Measurements from ENCODE around the gene RNF123.

Gene RNF123

GRCh38 chr3:49654176-49654825 is 35.1 kb upstream of the RNF123 start:
- TF ChIP-seq, protein P1, sequence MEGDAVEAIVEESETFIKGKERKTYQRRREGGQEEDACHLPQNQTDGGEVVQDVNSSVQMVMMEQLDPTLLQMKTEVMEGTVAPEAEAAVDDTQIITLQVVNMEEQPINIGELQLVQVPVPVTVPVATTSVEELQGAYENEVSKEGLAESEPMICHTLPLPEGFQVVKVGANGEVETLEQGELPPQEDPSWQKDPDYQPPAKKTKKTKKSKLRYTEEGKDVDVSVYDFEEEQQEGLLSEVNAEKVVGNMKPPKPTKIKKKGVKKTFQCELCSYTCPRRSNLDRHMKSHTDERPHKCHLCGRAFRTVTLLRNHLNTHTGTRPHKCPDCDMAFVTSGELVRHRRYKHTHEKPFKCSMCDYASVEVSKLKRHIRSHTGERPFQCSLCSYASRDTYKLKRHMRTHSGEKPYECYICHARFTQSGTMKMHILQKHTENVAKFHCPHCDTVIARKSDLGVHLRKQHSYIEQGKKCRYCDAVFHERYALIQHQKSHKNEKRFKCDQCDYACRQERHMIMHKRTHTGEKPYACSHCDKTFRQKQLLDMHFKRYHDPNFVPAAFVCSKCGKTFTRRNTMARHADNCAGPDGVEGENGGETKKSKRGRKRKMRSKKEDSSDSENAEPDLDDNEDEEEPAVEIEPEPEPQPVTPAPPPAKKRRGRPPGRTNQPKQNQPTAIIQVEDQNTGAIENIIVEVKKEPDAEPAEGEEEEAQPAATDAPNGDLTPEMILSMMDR (conservative IDR thresholded peaks at IDR 0.05) = no peak
- no peak overlapping the region for H3K27ac ChIP-seq

- H3K27ac ChIP-seq = no peak overlapping the region
These were observed 34.3 kb upstream of the RNF123 start for GRCh38 chr3:49654955-49655556.

DNA sequence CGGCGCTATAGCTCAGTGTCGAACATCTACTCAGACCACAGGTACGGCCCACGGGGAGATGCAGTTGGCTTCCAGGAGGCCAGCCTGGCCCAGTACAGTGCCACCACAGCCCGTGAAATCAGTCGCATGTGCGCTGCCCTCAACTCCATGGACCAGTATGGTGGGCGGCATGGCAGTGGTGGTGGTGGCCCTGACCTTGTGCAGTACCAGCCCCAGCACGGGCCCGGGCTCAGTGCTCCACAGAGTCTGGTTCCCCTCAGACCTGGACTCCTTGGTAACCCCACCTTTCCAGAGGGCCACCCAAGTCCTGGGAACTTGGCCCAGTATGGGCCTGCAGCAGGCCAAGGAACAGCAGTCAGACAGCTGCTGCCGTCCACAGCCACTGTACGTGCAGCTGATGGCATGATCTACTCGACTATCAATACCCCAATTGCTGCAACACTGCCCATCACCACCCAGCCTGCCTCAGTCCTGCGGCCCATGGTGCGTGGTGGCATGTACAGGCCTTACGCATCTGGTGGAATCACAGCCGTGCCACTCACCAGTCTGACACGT is 33.5 kb upstream of the RNF123 start:
- H3K27ac ChIP-seq = no peak overlapping the region
- TF ChIP-seq, protein P1 (conservative IDR thresholded peaks at IDR 0.05) = no peak

More at GRCh38 chr3:49654955-49655556, 34.3 kb upstream of the RNF123 start:
- TF ChIP-seq, protein P1 (conservative IDR thresholded peaks at IDR 0.05) = no peak

DNA sequence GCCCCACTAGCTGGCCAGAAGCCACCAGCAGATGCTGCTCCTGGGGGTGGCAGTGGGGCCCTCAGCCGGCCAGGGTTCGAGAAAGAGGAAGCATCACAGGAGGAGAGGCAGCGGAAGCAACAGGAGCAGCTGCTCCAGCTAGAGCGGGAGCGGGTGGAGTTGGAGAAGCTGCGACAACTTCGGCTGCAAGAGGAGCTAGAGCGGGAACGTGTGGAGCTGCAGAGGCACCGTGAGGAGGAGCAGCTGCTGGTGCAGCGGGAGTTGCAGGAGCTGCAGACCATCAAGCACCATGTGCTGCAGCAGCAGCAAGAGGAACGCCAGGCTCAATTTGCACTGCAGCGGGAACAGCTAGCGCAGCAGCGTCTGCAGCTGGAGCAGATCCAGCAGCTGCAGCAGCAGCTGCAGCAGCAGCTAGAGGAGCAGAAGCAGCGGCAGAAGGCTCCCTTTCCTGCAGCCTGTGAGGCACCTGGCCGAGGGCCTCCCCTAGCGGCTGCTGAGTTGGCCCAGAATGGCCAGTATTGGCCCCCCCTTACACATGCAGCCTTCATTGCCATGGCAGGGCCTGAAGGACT is 32.7 kb upstream of the RNF123 start:
- H3K27ac ChIP-seq = no peak overlapping the region
- TF ChIP-seq, protein P1 (conservative IDR thresholded peaks at IDR 0.05) = no peak

GRCh38 chr3:49657208-49657915 is 32.0 kb upstream of the RNF123 start:
- H3K27ac ChIP-seq = no peak overlapping the region

DNA sequence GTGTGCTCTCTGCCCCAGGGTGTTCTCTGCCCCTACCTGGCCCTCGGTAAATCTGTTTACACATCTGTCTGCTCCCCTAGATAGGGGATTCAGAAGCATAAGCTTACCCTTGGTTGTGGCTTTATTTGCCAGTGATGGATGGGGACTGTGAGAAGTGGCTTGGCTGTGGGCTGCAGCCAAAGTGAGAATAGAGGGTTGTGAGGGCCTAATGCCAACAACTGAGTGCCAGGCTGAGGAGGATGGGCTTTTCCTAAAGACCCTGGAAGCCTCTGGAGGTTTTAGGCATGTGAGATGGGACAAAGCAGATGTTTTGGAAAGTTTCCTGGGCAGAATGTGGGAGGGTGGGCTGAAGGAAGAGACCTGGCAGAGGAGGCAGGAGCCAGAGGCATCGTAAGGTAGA is 30.6 kb upstream of the RNF123 start:
- TF ChIP-seq, protein P1 (conservative IDR thresholded peaks at IDR 0.05) = no peak

More at GRCh38 chr3:49657208-49657915, 32.0 kb upstream of the RNF123 start:
- TF ChIP-seq, protein P1 (conservative IDR thresholded peaks at IDR 0.05) = no peak

DNA sequence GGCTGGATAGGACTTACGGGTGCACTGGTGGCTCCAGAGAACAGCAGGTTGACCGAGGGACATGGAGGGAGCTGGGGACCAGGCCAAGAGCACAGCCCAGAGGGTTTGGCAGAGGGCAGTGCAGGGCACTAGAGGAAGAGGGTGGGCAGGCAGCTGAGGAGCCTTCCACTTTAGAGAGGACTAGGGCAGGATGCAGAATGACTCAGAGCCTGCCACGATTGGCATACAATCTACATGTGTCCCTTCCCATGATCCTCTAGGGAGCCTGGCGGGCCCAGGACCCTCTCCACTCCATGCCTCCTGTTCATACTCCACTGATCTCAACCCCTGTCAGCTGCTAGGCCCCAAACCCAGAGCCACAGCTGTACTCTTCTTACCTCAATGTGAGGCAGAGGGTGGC is 29.6 kb upstream of the RNF123 start:
- TF ChIP-seq, protein P1 (conservative IDR thresholded peaks at IDR 0.05) = no peak
- H3K27ac ChIP-seq = no peak overlapping the region

More for the DNA sequence above, 30.6 kb upstream of the RNF123 start:
- H3K27ac ChIP-seq = no peak overlapping the region

Measured in VCaP (cell line).